Measurements from ENCODE around the gene MKNK2.

DNA sequence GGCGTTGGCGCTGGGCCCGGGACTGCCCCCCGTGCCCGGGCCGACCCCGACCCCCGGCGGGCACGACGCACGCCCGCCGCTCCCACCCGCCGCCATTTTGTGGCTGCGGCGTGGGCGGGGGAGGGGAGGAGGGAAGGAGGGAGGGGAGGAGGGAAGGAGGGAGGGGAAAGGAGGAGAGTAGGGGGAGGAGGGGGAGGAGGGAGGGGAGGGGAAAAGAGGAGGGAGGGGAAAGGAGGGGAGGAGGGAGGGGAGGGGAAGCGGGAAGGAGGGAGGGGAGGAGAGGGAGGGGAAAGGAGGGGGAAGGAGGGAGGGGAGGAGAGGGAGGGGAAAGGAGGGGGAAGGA lies 35.5 kb downstream of the MKNK2 start, which contains the start of gene BTBD2:
- TF ChIP-seq, protein P1, sequence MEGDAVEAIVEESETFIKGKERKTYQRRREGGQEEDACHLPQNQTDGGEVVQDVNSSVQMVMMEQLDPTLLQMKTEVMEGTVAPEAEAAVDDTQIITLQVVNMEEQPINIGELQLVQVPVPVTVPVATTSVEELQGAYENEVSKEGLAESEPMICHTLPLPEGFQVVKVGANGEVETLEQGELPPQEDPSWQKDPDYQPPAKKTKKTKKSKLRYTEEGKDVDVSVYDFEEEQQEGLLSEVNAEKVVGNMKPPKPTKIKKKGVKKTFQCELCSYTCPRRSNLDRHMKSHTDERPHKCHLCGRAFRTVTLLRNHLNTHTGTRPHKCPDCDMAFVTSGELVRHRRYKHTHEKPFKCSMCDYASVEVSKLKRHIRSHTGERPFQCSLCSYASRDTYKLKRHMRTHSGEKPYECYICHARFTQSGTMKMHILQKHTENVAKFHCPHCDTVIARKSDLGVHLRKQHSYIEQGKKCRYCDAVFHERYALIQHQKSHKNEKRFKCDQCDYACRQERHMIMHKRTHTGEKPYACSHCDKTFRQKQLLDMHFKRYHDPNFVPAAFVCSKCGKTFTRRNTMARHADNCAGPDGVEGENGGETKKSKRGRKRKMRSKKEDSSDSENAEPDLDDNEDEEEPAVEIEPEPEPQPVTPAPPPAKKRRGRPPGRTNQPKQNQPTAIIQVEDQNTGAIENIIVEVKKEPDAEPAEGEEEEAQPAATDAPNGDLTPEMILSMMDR (IDR thresholded peaks at IDR 0.05): no peak
- TF ChIP-seq, protein P2, sequence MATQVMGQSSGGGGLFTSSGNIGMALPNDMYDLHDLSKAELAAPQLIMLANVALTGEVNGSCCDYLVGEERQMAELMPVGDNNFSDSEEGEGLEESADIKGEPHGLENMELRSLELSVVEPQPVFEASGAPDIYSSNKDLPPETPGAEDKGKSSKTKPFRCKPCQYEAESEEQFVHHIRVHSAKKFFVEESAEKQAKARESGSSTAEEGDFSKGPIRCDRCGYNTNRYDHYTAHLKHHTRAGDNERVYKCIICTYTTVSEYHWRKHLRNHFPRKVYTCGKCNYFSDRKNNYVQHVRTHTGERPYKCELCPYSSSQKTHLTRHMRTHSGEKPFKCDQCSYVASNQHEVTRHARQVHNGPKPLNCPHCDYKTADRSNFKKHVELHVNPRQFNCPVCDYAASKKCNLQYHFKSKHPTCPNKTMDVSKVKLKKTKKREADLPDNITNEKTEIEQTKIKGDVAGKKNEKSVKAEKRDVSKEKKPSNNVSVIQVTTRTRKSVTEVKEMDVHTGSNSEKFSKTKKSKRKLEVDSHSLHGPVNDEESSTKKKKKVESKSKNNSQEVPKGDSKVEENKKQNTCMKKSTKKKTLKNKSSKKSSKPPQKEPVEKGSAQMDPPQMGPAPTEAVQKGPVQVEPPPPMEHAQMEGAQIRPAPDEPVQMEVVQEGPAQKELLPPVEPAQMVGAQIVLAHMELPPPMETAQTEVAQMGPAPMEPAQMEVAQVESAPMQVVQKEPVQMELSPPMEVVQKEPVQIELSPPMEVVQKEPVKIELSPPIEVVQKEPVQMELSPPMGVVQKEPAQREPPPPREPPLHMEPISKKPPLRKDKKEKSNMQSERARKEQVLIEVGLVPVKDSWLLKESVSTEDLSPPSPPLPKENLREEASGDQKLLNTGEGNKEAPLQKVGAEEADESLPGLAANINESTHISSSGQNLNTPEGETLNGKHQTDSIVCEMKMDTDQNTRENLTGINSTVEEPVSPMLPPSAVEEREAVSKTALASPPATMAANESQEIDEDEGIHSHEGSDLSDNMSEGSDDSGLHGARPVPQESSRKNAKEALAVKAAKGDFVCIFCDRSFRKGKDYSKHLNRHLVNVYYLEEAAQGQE (IDR thresholded peaks at IDR 0.05; ENCODE audit: low read depth, low read length): no peak
- no peak for TF ChIP-seq GABPA (IDR thresholded peaks at IDR 0.05; ENCODE audit: low read depth)
